ENCODE results near the gene MBD2. TPM values are rescaled to one million over a fixed set of nuclear protein-coding genes. Genes with fewer than 3 reads are reported as not detected.

The MBD2 gene
- total RNA-seq, 1 experiment from 2014 or later, result 37.0 TPM

GRCh38 chr18:54169431-54170403 lies 54.8 kb downstream of the MBD2 start:
- BruUV-seq (replicated peaks), result no TSS peak
- CTCF ChIA-PET, result no interaction called here
- POLR2A ChIA-PET (ENCODE audit: unreplicated experiment), result interaction anchor here (0.6 kb wide), 1 partner anchor 12 kb away, joined by 5 read pairs; no protein-coding TSS in a partner anchor
- no peak overlapping the region for H2AFZ ChIP-seq (ENCODE audit: low read length)
- no peaks in the 10 kb centered on the region for H3K9me2 ChIP-seq (replicated peaks; ENCODE audit: low read length)
- no peak overlapping the region for H3K27ac ChIP-seq (ENCODE audit: low read length)
- intact Hi-C loops (cut with micrococcal nuclease), result loop anchor here (10.0 kb wide), 1 partner anchor 105 kb away; no protein-coding TSS in a partner anchor
- H4K20me1 ChIP-seq (ENCODE audit: low read length), result no peaks in the 10 kb centered on the region
- no peaks in the 10 kb centered on the region for H3K9me3 ChIP-seq (ENCODE audit: low read length)
- H3F3A ChIP-seq (ENCODE audit: low read length, unreplicated experiment), result no peaks in the 10 kb centered on the region
- no peak for ATAC-seq
- no peaks in the 10 kb centered on the region for H3K27me3 ChIP-seq (ENCODE audit: low read length)
- H3K9ac ChIP-seq (ENCODE audit: low read length), result no peak overlapping the region
- H3K36me3 ChIP-seq (ENCODE audit: low read depth, low read length), result peaks cover 14% of the 10 kb centered on the region; the same call in 1 of the 2 replicates
- H3K4me1 ChIP-seq (ENCODE audit: insufficient read depth, low read length), result no peaks in the 10 kb centered on the region
- no peak overlapping the region for H3K4me3 ChIP-seq (ENCODE audit: low read length)
- peaks cover 6% of the 10 kb centered on the region; the same call in 1 of the 2 replicates for H3K79me2 ChIP-seq (ENCODE audit: low read length)
- DNase-seq, result no peak
- no peak overlapping the region for H3K4me2 ChIP-seq (ENCODE audit: low read length)
- no peak for TF ChIP-seq EZH2phosphoT487 (IDR thresholded peaks at IDR 0.05; ENCODE audit: borderline replicate concordance, low read length)
- TF ChIP-seq, protein P1, sequence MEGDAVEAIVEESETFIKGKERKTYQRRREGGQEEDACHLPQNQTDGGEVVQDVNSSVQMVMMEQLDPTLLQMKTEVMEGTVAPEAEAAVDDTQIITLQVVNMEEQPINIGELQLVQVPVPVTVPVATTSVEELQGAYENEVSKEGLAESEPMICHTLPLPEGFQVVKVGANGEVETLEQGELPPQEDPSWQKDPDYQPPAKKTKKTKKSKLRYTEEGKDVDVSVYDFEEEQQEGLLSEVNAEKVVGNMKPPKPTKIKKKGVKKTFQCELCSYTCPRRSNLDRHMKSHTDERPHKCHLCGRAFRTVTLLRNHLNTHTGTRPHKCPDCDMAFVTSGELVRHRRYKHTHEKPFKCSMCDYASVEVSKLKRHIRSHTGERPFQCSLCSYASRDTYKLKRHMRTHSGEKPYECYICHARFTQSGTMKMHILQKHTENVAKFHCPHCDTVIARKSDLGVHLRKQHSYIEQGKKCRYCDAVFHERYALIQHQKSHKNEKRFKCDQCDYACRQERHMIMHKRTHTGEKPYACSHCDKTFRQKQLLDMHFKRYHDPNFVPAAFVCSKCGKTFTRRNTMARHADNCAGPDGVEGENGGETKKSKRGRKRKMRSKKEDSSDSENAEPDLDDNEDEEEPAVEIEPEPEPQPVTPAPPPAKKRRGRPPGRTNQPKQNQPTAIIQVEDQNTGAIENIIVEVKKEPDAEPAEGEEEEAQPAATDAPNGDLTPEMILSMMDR (conservative IDR thresholded peaks at IDR 0.05; ENCODE audit: low read depth, low read length), result no peak
- TF ChIP-seq EZH2 (IDR thresholded peaks at IDR 0.05; ENCODE audit: low read length, unreplicated experiment), result no peak

- H3K27me3 ChIP-seq (ENCODE audit: low read length), result no peaks in the 10 kb centered on the region
- no TSS peak for BruUV-seq (replicated peaks)
- no peak overlapping the region for H3K4me2 ChIP-seq (ENCODE audit: low read length)
- no peak overlapping the region for H2AFZ ChIP-seq (ENCODE audit: low read length)
- DNase-seq, result no peak
- ATAC-seq, result no peak
- H3K4me1 ChIP-seq (ENCODE audit: insufficient read depth, low read length), result peaks cover 31% of the 10 kb centered on the region
- ChIA-PET POLR2A (ENCODE audit: unreplicated experiment) (no interaction called here), CTCF (no interaction called here)
- H3K36me3 ChIP-seq (ENCODE audit: low read depth, low read length), result peaks cover 25% of the 10 kb centered on the region
- peaks cover 11% of the 10 kb centered on the region; the same call in 1 of the 2 replicates for H3K79me2 ChIP-seq (ENCODE audit: low read length)
- no peaks in the 10 kb centered on the region for H3K9me2 ChIP-seq (replicated peaks; ENCODE audit: low read length)
- TF ChIP-seq EZH2 (IDR thresholded peaks at IDR 0.05; ENCODE audit: low read length, unreplicated experiment), result no peak
- TF ChIP-seq, protein P1 (conservative IDR thresholded peaks at IDR 0.05; ENCODE audit: low read depth, low read length), result no peak
- TF ChIP-seq EZH2phosphoT487 (IDR thresholded peaks at IDR 0.05; ENCODE audit: borderline replicate concordance, low read length), result no peak
- no peaks in the 10 kb centered on the region for H3F3A ChIP-seq (ENCODE audit: low read length, unreplicated experiment)
- no peak overlapping the region for H3K4me3 ChIP-seq (ENCODE audit: low read length)
- no peaks in the 10 kb centered on the region for H3K9me3 ChIP-seq (ENCODE audit: low read length)
- H4K20me1 ChIP-seq (ENCODE audit: low read length), result no peaks in the 10 kb centered on the region
- H3K9ac ChIP-seq (ENCODE audit: low read length), result no peak overlapping the region
- intact Hi-C loops (cut with micrococcal nuclease), result no loop called here
- H3K27ac ChIP-seq (ENCODE audit: low read length), result no peak overlapping the region
These were observed 59.0 kb downstream of the MBD2 start for GRCh38 chr18:54165450-54165849.
